ENCODE results near the gene RHOT2.
A peak's percentile ranks its signal among the peaks of the same experiment; 100 is the strongest.

Gene RHOT2

DNA sequence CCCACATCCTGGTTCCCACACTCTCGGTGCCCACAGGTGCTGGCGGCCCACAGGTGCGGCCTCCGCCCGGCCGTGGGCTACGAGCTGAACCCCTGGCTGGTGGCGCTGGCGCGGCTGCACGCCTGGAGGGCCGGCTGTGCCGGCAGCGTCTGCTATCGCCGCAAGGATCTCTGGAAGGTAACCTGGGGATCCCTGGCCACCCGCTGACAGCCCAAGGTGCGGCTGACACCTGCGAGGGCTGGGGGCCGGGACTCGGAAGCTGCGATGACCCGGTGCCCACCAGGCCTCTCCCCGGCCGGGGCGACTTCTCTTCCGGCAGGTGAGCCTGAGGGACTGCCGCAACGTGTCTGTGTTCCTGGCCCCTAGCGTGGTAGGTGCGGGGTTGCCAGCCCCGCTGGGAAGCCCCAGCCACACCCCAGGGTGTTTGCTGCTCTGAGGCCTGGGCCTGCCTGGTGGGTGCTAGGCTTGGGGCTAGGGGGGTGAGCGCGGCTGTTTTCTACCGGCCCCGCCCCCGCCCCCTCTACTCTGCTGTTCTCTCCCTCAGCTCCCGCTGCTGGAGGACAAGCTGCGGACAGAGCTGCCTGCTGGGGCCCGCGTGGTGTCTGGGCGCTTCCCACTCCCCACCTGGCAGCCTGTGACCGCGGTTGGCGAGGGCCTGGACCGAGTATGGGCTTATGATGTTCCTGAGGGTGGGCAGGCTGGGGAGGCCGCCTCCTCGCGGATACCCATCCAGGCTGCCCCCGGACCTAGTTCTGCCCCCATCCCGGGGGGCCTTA, 54.0 kb downstream of the RHOT2 start:
- Histone ChIP-seq H3K4me1 (ENCODE audit: control insufficient read depth, insufficient read depth, low read length, poor library complexity, severe bottlenecking) (peaks cover 27% of the 10 kb centered on the region), H3K9me3 (ENCODE audit: control insufficient read depth, low read length) (no peaks in the 10 kb centered on the region), H3K27me3 (replicated peaks; ENCODE audit: control insufficient read depth, insufficient read depth, low read length, poor library complexity, severe bottlenecking) (no peaks in the 10 kb centered on the region), H3K4me3 (ENCODE audit: insufficient read depth, low read depth, low read length, poor library complexity, severe bottlenecking) (no peak overlapping the region), H3K27ac (ENCODE audit: insufficient read depth, low read length, poor library complexity, severe bottlenecking) (peak overlapping the region; percentile 37), H3K36me3 (ENCODE audit: control insufficient read depth, insufficient read depth, low read length) (no peaks in the 10 kb centered on the region)
- no peak for DNase-seq

DNA sequence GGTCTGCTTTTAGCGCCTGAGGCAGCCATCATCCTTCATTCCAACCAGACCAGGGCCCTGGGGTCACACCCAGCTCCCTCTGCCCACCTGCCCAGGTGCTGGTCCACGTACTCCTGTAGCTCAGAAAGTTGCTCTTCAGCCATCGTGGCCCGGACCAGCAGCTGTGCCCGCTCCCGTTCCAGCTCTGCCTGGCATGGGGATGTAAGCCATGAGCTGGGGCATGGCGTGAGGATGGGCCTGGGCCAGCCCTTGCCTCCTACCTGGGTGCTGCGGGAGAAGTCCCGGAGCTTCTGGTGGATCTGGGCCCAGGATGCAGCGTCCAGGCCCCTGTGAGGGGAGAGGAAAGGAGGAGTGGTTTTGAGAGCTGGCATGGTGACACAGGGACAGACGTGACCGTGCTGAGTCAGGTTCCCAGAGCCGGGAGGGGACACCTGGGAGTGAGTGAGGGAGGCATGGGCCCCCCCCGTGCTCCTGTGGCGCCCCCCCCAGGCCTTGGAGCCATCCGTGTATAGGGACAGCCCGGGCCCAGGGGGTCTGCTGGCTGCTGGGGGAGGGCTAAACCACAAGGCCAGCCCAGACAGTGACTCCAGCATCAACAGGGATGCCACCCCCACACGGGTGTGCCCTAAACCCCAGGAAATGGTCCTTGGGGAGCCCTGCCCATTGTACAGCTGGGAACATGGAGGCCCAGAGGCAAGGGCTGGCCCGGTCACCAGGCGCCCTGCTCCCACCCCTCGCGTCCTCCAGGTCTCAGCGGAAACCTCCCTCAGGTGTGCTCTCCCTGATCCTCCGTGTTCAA, 55.1 kb downstream of the RHOT2 start:
- Histone ChIP-seq H3K9me3 (ENCODE audit: control insufficient read depth, low read length) (no peaks in the 10 kb centered on the region), H3K27ac (ENCODE audit: insufficient read depth, low read length, poor library complexity, severe bottlenecking) (no peak overlapping the region), H3K4me1 (ENCODE audit: control insufficient read depth, insufficient read depth, low read length, poor library complexity, severe bottlenecking) (peaks cover 36% of the 10 kb centered on the region), H3K27me3 (replicated peaks; ENCODE audit: control insufficient read depth, insufficient read depth, low read length, poor library complexity, severe bottlenecking) (no peaks in the 10 kb centered on the region), H3K36me3 (ENCODE audit: control insufficient read depth, insufficient read depth, low read length) (no peaks in the 10 kb centered on the region), H3K4me3 (ENCODE audit: insufficient read depth, low read depth, low read length, poor library complexity, severe bottlenecking) (no peak overlapping the region)
- DNase-seq: no peak

DNA sequence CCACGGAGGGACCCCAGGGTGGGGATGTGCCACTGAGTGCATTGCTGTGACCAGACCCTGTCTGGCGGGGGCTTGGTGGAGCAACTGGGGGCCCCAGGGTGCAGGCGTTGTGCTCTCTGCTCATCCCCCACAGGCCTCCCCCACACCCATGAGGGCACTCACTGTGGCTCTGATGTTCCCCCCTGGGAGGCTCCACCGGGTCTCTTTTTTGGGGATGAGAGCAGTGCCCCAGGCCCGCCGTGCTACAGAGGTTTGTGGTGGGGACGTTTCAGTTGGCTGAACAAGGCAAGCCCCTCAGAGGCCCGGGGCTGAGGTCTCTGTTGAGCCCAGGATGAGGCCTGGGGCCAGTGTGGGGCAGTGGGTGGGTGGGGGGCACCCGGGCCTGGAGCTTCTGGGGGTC, 55.8 kb downstream of the RHOT2 start:
- Histone ChIP-seq H3K4me3 (ENCODE audit: insufficient read depth, low read depth, low read length, poor library complexity, severe bottlenecking) (no peak overlapping the region), H3K36me3 (ENCODE audit: control insufficient read depth, insufficient read depth, low read length) (no peaks in the 10 kb centered on the region), H3K9me3 (ENCODE audit: control insufficient read depth, low read length) (no peaks in the 10 kb centered on the region), H3K4me1 (ENCODE audit: control insufficient read depth, insufficient read depth, low read length, poor library complexity, severe bottlenecking) (peaks cover 39% of the 10 kb centered on the region), H3K27me3 (replicated peaks; ENCODE audit: control insufficient read depth, insufficient read depth, low read length, poor library complexity, severe bottlenecking) (no peaks in the 10 kb centered on the region), H3K27ac (ENCODE audit: insufficient read depth, low read length, poor library complexity, severe bottlenecking) (no peak overlapping the region)
- no peak for DNase-seq

Measured in effector memory CD4-positive, alpha-beta T cell (primary cell).